ENCODE results near the gene CHD6. TPM values are rescaled to one million over a fixed set of nuclear protein-coding genes. Genes with fewer than 3 reads are reported as not detected.

Gene CHD6
- total RNA-seq, 1 experiment from 2014 or later, result 98.5 TPM

DNA sequence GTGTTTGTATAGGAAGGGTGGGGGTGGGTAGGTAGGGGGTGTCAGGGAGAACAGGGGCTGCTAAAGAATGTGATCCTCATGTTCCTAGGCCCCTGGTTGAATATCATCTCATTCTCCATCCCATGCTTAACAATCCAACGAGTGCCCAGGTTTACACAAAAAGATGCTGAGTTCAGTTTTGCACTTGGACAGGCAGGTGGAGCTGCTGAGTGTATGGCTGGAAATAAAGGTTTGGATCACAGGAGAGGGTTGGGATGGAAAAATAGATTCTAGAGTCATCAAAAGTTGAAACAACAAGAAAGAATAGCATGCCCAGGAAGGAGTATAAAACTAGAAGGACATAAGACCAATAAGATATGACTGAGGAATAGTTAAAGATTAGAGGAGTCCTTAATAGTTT is 14.2 kb downstream of the CHD6 start:
- no peaks in the 10 kb centered on the region for H3K4me1 Mint-ChIP-seq (ENCODE audit: low read depth, unreplicated experiment)
- DNase-seq, result no peak
- no TSS peak for BruUV-seq (replicated peaks)
- H3K4me3 Mint-ChIP-seq (ENCODE audit: low read depth, unreplicated experiment), result no peak overlapping the region
- H3K27ac Mint-ChIP-seq (ENCODE audit: unreplicated experiment), result no peak overlapping the region
- intact Hi-C loops (cut with micrococcal nuclease; ENCODE audit: unreplicated experiment), result no loop called here
- H3K27me3 Mint-ChIP-seq (ENCODE audit: unreplicated experiment), result no peaks in the 10 kb centered on the region
- TF ChIP-seq CTCF (IDR thresholded peaks at IDR 0.05; ENCODE audit: unreplicated experiment), result no peak
- CTCF ChIA-PET, result no interaction called here
- H3K36me3 Mint-ChIP-seq (ENCODE audit: insufficient read depth, unreplicated experiment), result no peaks in the 10 kb centered on the region
- H3K9me3 Mint-ChIP-seq (ENCODE audit: low read depth, unreplicated experiment), result peaks cover 23% of the 10 kb centered on the region

GRCh38 chr20:41601742-41602141 is 16.4 kb downstream of the CHD6 start:
- no peaks in the 10 kb centered on the region for H3K36me3 Mint-ChIP-seq (ENCODE audit: insufficient read depth, unreplicated experiment)
- intact Hi-C loops (cut with micrococcal nuclease; ENCODE audit: unreplicated experiment), result no loop called here
- no peak for TF ChIP-seq CTCF (IDR thresholded peaks at IDR 0.05; ENCODE audit: unreplicated experiment)
- no peaks in the 10 kb centered on the region for H3K4me1 Mint-ChIP-seq (ENCODE audit: low read depth, unreplicated experiment)
- CTCF ChIA-PET, result no interaction called here
- no peaks in the 10 kb centered on the region for H3K27me3 Mint-ChIP-seq (ENCODE audit: unreplicated experiment)
- peaks cover 28% of the 10 kb centered on the region for H3K9me3 Mint-ChIP-seq (ENCODE audit: low read depth, unreplicated experiment)
- no peak overlapping the region for H3K27ac Mint-ChIP-seq (ENCODE audit: unreplicated experiment)
- BruUV-seq (replicated peaks), result no TSS peak
- no peak overlapping the region for H3K4me3 Mint-ChIP-seq (ENCODE audit: low read depth, unreplicated experiment)
- no peak for DNase-seq

DNA sequence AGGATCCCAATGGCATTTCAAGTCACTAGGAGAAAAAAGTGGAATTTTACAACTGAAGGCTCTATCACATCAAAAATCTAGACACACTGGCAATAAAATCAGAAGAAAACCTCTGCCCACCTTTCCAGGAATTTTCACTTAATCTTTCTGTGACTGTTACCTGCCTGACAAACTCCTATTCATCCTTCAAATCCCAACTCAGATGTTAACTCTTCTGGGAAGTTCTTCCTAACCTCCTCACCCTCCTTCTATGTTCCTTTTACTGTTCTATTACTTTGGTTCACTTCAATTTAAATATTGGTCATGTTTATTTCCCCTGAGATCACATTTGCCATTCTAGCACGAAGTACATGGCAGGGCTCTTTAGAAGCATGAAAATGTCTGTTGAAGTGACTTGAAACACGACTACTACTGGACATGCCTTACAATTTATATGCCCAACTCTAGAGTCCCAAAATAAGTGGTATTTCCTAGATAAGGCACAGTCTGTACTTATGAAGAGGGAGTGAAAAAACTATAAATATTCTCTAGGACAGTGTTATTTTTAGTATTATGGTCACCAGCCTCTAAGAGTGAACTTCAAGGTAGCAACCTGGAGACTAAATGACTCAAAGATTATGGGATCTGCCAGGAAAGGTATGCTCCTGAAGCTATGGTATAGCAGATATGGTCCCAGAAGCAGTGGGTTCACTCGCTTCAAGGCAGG is 17.1 kb downstream of the CHD6 start:
- no peaks in the 10 kb centered on the region for H3K36me3 Mint-ChIP-seq (ENCODE audit: insufficient read depth, unreplicated experiment)
- BruUV-seq (replicated peaks), result no TSS peak
- intact Hi-C loops (cut with micrococcal nuclease; ENCODE audit: unreplicated experiment), result no loop called here
- H3K9me3 Mint-ChIP-seq (ENCODE audit: low read depth, unreplicated experiment), result peaks cover 33% of the 10 kb centered on the region
- H3K4me3 Mint-ChIP-seq (ENCODE audit: low read depth, unreplicated experiment), result no peak overlapping the region
- DNase-seq, result no peak
- peak overlapping the region; percentile 18 for H3K27ac Mint-ChIP-seq (ENCODE audit: unreplicated experiment)
- H3K4me1 Mint-ChIP-seq (ENCODE audit: low read depth, unreplicated experiment), result no peaks in the 10 kb centered on the region
- CTCF ChIA-PET, result no interaction called here
- H3K27me3 Mint-ChIP-seq (ENCODE audit: unreplicated experiment), result no peaks in the 10 kb centered on the region
- TF ChIP-seq CTCF (IDR thresholded peaks at IDR 0.05; ENCODE audit: unreplicated experiment), result no peak

- DNase-seq, result no peak
- Mint-ChIP-seq H3K4me3 (ENCODE audit: low read depth, unreplicated experiment) (no peak overlapping the region), H3K36me3 (ENCODE audit: insufficient read depth, unreplicated experiment) (no peaks in the 10 kb centered on the region), H3K9me3 (ENCODE audit: low read depth, unreplicated experiment) (peaks cover 41% of the 10 kb centered on the region), H3K4me1 (ENCODE audit: low read depth, unreplicated experiment) (peaks cover 3% of the 10 kb centered on the region), H3K27ac (ENCODE audit: unreplicated experiment) (no peak overlapping the region), H3K27me3 (ENCODE audit: unreplicated experiment) (no peaks in the 10 kb centered on the region)
- CTCF ChIA-PET, result no interaction called here
- intact Hi-C loops (cut with micrococcal nuclease; ENCODE audit: unreplicated experiment), result no loop called here
- no peak for TF ChIP-seq CTCF (IDR thresholded peaks at IDR 0.05; ENCODE audit: unreplicated experiment)
- no TSS peak for BruUV-seq (replicated peaks)
Observed at GRCh38 chr20:41599699-41600104, 18.5 kb downstream of the CHD6 start.

Data from Calu3 (cell line).